ENCODE results near the gene SRRM2. TPM values are rescaled to one million over a fixed set of nuclear protein-coding genes. Genes with fewer than 3 reads are reported as not detected.

SRRM2 gene
- total RNA-seq, 4 donors from 2014 or later: 73.9 to 398 (median 255) TPM

DNA sequence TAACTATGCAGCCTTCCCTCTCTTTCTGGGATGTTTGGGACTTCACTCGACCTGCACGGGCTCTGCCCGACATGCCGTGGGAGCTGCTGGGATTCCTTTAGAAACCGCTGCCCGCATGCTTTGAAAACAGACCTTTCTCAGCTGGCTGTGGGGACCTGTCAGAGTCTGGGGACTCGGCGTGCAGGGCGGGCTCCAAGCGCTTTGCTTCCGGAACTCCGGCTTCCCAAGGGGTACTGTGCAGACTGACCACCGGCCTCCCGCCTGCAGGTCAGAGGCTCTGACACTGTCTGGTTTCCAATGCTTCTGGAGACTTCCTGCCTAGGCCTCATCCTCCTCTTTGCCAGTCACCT is 44.2 kb upstream of the SRRM2 start:
- H3K27me3 ChIP-seq: no peaks in the 10 kb centered on the region
- 70 to 86% methylated on average over 2 of the region's 14 CpGs for WGBS, 2 donors (ENCODE audit: low coverage in 1 of 2)
- H3K4me1 ChIP-seq: no peaks in the 10 kb centered on the region
- TF ChIP-seq POLR2A (IDR thresholded peaks at IDR 0.05): no peak
- no peak for TF ChIP-seq POLR2AphosphoS5 (IDR thresholded peaks at IDR 0.05)
- TF ChIP-seq EP300 (IDR thresholded peaks at IDR 0.05): no peak
- TF ChIP-seq, protein P1, sequence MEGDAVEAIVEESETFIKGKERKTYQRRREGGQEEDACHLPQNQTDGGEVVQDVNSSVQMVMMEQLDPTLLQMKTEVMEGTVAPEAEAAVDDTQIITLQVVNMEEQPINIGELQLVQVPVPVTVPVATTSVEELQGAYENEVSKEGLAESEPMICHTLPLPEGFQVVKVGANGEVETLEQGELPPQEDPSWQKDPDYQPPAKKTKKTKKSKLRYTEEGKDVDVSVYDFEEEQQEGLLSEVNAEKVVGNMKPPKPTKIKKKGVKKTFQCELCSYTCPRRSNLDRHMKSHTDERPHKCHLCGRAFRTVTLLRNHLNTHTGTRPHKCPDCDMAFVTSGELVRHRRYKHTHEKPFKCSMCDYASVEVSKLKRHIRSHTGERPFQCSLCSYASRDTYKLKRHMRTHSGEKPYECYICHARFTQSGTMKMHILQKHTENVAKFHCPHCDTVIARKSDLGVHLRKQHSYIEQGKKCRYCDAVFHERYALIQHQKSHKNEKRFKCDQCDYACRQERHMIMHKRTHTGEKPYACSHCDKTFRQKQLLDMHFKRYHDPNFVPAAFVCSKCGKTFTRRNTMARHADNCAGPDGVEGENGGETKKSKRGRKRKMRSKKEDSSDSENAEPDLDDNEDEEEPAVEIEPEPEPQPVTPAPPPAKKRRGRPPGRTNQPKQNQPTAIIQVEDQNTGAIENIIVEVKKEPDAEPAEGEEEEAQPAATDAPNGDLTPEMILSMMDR (IDR thresholded peaks at IDR 0.05): no peak
- no peaks in the 10 kb centered on the region for H3K9me3 ChIP-seq
- H3K36me3 ChIP-seq: peaks cover 0 to 70% of the 10 kb centered on the region in 2 donors
- no peak for ATAC-seq
- no peak overlapping the region for H3K27ac ChIP-seq
- no peak overlapping the region for H3K4me3 ChIP-seq

DNA sequence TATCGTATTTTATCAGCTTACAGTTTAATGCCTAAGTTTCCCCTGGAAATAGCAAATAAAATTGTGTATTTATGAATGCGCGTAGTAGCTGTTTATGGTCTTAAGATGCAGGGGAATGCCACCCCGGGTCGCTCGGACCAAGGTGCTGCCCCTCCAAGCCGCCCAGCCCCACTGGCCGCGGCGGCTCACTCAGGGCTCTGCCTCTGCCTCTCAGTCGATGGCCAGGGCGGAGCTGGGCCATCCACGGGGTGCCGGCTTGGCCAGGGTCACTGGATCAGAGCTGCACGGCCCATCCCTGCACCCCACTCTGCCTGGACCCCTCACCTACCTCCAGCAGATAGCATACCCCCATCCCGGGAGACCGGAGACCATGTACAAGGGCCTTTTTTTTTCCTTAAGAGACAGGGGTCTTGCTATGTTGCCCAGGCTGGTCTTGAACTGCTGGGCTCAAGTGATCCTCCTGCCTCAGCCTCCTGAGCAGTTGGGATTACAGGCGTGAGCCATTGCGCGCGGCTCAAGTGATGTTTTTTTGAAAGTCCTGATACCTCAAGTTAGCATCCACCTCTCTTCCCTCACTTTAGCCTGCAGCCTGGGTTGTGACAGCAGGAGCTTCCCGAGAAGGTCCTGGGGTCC is 43.4 kb upstream of the SRRM2 start:
- H3K27ac ChIP-seq: no peak overlapping the region
- no peak for ATAC-seq
- H3K4me1 ChIP-seq: no peaks in the 10 kb centered on the region
- peaks cover 0 to 62% of the 10 kb centered on the region in 2 donors for H3K36me3 ChIP-seq
- no peaks in the 10 kb centered on the region for H3K9me3 ChIP-seq
- TF ChIP-seq EP300 (IDR thresholded peaks at IDR 0.05) (no peak), POLR2AphosphoS5 (IDR thresholded peaks at IDR 0.05) (no peak), POLR2A (IDR thresholded peaks at IDR 0.05) (no peak)
- 92 to 98% methylated on average over 6 to 15 of the region's 22 CpGs for WGBS, 2 donors (ENCODE audit: low coverage in 1 of 2)
- H3K27me3 ChIP-seq: no peaks in the 10 kb centered on the region
- no peak overlapping the region for H3K4me3 ChIP-seq

DNA sequence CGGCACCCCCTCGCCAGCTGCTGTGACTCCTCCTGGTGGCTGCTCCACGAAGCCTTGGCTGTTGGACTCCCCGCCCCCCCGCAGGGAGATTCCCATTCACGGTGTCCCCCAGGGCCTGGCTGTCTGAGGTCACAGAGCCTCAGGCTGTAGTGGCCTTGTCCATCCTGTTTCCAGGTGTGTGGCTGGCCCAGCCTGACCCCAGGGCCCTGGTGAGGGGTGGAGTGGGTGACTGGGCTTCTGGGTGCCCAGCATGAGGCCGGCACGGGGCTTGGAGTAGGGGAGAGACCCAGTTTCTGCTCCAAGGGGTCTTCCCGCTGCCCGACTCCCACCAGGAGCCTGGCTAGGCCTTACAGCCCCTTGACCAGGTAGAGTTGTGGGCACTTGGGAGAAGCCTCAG is 42.9 kb upstream of the SRRM2 start:
- TF ChIP-seq EP300 (IDR thresholded peaks at IDR 0.05) (no peak), POLR2AphosphoS5 (IDR thresholded peaks at IDR 0.05) (no peak), POLR2A (IDR thresholded peaks at IDR 0.05) (no peak)
- TF ChIP-seq, protein P1 (IDR thresholded peaks at IDR 0.05): no peak
- no peak for ATAC-seq
- Histone ChIP-seq H3K9me3 (no peaks in the 10 kb centered on the region), H3K27ac (no peak overlapping the region), H3K36me3 (peaks cover 0 to 57% of the 10 kb centered on the region in 2 donors), H3K4me3 (no peak overlapping the region), H3K27me3 (peaks cover 4% of the 10 kb centered on the region), H3K4me1 (no peaks in the 10 kb centered on the region)
- WGBS, 2 donors (ENCODE audit: low coverage in 1 of 2): 81% methylated on average over 3 of the region's 10 CpGs; no CpG with 5 or more reads in 1 of the 2 donors

DNA sequence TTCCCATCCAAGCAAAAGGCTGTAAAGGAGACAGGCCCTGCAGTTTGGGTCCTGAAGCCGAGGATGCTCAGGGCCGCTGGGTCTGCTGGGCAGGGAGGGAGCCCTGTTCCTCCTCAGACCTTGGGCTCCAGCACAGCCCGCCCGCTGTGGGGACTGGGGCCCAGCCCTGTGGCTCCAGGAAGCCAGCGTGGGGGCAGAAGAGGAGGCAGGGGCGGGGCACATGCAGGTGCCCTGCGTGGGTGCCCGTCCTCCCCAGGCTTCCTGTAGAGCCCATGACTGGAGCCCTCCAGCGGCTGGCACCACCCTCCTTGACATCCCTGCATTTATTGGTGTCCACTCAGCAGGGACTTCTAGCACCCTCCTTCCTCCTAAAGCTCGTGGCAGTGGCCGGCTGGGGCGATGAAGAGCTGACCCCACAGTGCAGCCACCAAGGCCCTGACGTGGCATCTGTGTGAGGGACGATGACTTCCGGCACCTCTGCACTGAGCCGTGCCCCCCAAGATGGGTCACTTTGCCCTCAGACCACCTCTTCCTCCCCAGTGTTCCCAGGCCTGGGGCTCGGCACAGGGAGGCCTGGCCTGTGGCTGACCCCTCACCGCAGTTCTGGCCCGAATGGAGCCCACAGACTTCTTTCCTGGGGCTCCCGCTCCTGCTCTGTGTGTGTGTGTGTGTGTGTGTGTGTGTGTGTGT is 42.3 kb upstream of the SRRM2 start:
- 50% methylated on average over 2 of the region's 20 CpGs; no CpG with 5 or more reads in 1 of the 2 donors for WGBS, 2 donors (ENCODE audit: low coverage in 1 of 2)
- peaks cover 6% of the 10 kb centered on the region for H3K27me3 ChIP-seq
- H3K36me3 ChIP-seq: peaks cover 0 to 51% of the 10 kb centered on the region in 2 donors

DNA sequence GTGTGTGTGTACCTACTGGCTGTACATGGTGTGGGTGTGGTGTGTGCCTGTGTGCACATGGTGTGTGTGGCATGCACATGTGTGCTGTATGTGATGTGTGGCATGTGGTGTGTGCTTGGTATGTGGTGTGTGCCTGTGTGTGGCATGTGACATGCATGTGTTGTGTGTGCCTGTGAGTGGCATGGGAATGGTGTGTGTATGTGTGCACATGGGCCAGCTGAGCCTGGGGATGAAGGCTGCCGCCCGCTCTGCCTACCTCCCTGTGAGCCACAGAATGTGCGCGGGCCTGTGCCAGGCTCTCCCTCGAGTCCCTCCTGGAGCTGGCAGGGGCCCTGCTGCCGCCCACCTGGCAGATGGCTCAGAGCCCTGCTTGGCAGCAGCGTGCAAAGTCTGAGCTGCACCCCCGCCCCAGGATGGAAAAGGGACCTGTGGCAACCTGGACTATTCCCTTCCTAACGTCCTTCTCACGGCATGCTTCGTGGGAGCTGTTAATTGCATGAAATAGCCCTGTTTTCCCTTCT is 41.7 kb upstream of the SRRM2 start:
- ATAC-seq: no peak
- H3K9me3 ChIP-seq: no peaks in the 10 kb centered on the region
- H3K4me1 ChIP-seq: peaks cover 0 to 6% (median 0%) of the 10 kb centered on the region in 3 donors
- no peak overlapping the region for H3K27ac ChIP-seq
- H3K27me3 ChIP-seq: peaks cover 12% of the 10 kb centered on the region
- no CpG with 5 or more reads among the region's 11 CpGs for WGBS, 2 donors (ENCODE audit: low coverage in 1 of 2)
- peaks cover 0 to 45% of the 10 kb centered on the region in 2 donors for H3K36me3 ChIP-seq
- no peak overlapping the region for H3K4me3 ChIP-seq
- no peak for TF ChIP-seq EP300 (IDR thresholded peaks at IDR 0.05)
- TF ChIP-seq, protein P1 (IDR thresholded peaks at IDR 0.05): no peak
- no peak for TF ChIP-seq POLR2A (IDR thresholded peaks at IDR 0.05)
- no peak for TF ChIP-seq POLR2AphosphoS5 (IDR thresholded peaks at IDR 0.05)

More for the DNA sequence above, 42.3 kb upstream of the SRRM2 start:
- TF ChIP-seq EP300 (IDR thresholded peaks at IDR 0.05) (no peak), POLR2A (IDR thresholded peaks at IDR 0.05) (no peak), POLR2AphosphoS5 (IDR thresholded peaks at IDR 0.05) (no peak)
- TF ChIP-seq, protein P1 (IDR thresholded peaks at IDR 0.05): no peak
- Histone ChIP-seq H3K4me1 (peaks cover 0 to under 1% (median 0%) of the 10 kb centered on the region in 3 donors), H3K9me3 (no peaks in the 10 kb centered on the region), H3K27ac (no peak overlapping the region), H3K4me3 (no peak overlapping the region)
- ATAC-seq: no peak
